NCI-H748 treated with DMSO at 0.1 percent for 48 hours (cell line): ENCODE measurements around the gene GAB2.

Experiments
- DNase-seq: peaks from one replicate; lab custom pipeline; 2025; lab: John Stamatoyannopoulos, UW

The GAB2 gene

DNA sequence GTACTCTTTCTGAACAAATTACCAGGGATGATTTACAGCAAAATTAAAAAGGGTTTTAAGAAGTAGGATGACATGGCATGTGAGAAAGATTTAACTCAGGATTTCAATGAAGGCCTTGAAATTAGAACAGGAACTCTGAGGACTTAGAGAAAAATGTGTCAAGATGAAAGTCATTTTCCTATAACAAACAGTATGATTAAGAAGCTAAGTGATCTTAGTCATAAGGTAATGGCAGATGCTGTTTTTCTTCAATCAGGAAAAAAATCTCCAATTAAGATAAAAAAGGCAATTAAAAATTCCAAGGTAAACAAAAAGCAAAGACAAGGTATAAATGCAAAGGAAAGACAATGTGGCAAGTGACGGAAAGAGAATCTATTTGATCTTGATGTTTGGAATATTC lies 73.5 kb downstream of the GAB2 start:
- DNase-seq: no peak

DNA sequence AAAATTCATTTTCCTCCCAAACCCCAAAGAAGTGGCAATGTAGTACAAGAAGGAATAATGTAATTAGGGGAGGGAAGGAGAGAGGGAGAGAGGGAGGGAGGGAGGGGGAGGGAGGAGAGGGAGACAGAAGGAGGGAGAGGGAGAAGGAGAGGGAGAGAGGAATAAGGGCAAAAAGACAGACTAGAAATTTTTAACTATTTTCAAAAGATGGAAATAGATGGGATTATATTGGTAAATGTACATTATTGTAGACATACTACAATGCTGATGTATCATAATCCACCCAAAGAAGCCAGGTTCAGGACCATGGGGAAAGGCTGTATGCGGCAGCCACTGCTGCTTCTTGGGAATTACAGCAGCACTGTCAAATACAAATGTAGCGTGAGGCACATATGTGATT lies 74.3 kb downstream of the GAB2 start:
- DNase-seq: no peak

DNA sequence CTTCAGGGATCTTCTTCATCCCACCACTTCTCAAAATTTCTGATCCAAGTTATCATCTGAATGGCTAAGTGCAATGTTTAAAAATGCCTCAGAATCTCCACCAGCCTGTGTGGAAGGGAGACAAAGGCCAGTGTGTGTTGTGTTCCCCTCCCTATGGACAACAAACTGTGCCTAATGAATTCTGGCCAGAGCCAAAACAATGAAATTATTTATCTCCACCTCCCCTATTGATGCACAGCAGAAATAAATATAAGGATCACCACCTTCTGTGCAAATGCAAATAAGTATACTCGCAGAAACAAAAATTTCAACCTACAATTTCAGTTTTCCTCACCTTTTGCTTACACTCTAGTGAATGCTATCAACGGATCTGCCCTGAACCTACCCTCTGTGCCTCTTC lies 75.8 kb downstream of the GAB2 start:
- DNase-seq: no peak

DNA sequence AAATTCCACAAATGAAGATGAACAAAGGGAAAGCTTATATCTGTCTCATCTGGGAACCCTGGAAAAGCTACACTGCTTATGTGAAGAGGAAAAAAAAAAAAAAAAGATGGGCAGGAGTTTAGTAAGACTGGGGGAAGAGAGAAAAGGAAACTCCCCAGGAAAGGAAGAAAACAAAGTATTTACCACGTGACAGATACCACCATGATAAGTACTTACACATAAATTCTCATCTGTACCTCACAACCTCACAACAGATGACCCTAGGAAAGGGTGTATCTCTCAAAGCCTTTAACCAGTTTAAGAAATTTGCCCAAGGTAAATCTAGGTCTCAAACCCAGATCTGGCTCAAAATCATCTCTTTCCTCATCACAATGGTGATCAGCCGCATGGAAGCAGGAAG lies 77.1 kb downstream of the GAB2 start:
- no peak for DNase-seq

DNA sequence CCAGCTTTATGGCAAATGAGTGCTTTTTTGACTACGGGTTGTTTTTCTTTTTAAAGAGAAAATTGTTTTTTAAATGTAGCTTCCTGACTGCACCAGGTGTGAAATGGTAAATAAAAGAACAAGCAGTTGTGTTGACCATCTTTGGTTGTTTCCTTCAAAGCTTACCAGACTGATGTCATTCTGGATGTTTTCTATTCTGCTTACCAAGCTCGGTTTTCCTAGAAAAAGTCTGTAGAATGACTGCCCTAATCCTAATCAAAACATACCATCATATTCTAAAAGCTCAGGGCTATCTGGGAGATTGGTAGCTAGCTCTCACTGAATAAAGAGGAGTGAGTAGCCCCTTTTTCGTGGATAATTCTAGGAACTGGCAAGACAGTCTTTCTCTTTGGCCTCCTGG lies 77.7 kb downstream of the GAB2 start:
- peak; percentile 40 for DNase-seq

DNA sequence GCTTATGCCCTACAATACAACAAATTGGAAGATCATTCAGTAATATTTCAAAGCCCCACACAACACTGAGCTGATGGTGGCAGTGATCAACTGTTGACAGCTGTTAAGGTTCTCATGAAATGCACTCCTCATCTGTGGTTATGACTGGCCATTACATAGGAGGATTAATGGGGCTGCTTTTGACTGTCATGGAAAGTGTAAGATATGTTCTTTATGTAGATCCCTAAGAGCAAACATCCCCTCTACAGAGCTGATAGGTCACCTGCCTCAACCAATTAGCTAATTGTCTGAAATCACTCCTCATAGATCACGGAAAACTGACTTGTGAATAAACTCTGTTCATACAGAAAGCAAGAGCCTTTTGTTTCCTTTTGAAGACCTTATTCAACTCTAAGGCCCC lies 78.1 kb downstream of the GAB2 start:
- DNase-seq: peak; percentile 85

DNA sequence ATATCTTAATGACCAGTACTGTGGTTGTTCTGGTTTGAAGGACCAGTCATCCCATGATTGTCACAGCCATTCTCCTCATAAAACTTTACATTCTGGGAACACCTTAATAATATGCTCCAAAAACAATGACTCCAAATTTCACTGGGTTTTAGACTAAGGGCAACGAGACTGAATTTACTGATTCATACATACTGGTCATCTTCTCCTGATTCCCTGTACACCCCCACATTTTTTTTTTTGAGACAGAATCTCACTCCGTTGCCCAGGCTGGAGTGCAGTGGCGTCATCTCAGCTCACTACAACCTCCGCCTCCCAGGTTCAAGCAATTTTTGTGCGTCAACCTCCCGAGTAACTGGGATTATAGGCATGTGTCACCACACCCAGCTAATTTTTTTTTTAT lies 78.9 kb downstream of the GAB2 start:
- no peak for DNase-seq

DNA sequence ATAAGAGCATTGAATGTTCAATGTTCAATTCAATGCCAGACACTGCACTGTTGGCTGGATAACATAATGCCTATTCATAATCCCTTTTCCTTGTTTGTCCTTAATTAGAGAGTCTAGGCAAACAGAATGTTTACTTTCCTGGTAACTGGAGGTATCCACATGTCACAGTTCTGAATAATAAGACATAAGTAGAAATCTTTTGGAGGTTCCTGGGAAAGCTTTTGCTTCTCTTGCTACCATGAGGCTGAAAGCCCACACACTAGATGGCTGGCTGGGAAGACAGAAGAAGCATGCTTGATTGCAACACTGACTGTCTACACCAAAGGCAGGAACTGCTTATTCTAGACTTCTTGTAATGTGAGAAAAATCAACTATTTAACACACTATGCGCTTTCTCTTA lies 79.5 kb downstream of the GAB2 start:
- DNase-seq: no peak

DNA sequence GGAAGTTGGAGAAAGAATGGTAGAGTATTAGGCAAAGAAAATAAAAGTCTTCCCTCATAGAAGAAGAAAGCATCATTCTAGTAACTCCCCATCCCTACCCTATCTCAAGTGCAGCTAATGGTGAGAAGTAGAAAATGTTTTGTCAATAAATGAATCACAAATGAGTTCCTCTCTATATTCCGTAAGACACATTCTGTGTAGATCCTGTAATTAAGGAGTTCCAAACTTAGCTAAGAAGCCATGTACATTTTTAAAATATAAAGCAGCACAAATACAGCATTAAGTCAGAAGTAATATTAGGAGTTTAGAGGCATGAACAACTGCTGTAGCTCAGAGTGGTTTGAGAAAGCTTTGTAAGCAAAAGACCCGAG lies 80.1 kb downstream of the GAB2 start:
- no peak for DNase-seq

DNA sequence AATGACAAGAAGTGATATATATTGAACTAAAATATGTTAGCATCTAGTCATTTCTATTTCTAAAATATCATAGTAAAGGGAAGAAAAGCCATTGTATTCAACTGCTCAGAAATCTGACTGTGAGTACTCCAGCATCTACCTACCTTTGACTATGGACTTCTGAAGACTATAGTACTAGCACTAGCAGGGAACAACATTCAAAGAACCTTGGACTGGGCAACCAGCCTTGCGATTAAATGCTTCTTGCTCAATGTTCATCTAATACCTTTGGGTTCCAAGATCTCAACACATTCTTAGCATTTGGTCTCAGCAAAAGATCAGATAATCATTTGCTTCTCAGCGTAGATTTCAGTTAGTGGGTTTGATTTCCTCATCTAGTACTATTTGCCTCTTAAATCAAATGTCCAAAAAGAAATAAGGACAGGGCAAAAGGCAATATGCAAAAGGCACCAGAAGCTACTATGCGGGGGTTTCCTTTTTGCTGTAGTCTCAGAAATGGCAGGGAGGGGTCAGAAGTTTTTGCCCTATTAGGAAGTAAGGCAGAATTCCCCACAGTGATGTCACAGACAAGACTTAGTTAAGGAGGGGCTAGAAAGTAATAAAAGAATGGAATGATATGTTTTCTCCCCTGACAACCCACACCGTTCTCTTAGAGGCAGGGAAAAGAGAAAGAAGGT lies 80.6 kb downstream of the GAB2 start:
- no peak for DNase-seq

DNA sequence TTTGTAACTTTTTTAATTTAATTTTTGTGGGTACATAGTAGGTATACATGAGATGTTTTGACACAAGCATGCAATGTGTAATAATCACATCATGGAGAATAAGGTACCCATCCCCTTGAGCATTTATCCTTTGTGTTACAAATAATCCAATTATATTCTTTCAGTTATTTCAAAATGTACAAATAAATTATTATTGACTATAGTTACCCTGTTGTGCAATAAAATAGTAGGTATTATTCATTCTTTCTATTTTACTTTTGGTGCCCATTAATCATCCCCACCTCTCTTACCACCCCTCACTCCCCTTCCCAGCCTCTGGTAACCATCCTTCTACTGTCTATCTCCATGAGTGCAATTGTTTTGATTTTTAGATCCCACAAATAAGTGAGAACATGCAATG lies 83.5 kb downstream of the GAB2 start:
- DNase-seq: no peak

DNA sequence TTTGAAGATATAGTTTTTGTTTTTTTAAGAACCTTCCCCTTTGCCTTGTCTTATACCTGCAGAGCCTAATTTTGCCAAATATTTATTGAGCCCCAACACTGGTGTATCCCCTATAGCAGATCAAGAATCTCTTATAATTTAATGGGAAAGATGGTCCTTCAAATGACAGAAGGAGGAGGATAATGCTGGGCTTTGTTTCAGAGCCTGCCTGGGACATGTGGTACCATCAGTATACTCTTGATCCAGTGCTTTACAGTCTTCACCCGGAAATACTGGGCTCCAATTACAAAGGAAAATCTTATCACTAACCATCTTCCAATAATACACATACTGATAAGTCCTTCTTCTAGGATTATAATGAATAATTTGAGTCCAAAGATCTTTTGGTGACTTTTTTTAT lies 84.7 kb downstream of the GAB2 start:
- no peak for DNase-seq

DNA sequence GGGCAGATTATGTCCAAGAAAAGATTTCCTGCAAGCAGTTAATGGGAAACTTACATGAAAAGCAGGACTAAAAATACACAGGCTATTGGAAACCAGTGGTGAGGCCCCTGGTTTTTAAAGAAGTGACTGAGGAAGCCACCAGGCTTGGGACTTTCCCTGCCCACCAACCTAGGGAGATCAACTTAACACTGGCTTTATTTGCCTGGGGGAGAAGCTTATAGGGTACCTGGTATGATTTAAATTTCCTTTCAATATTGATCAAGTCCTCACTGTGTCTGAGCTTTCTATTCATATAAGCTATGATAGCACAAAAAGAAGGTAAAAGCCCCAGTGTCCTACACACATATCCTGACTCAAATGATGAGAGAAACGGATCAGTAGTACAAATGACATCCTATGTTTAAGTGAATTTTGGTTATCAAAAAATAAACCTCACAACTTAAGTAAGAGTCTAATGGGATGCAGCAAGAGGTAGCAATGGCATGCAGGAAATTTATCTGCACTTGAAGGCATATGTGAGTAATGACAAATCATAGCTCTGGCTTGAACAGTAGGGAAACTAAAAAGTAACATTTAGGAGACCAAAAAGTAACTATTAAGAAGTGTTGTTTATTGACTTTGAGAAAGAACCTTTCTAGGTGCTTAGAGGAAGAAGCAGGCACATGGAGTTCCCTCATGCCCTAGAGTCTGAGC lies 85.3 kb downstream of the GAB2 start:
- no peak for DNase-seq

DNA sequence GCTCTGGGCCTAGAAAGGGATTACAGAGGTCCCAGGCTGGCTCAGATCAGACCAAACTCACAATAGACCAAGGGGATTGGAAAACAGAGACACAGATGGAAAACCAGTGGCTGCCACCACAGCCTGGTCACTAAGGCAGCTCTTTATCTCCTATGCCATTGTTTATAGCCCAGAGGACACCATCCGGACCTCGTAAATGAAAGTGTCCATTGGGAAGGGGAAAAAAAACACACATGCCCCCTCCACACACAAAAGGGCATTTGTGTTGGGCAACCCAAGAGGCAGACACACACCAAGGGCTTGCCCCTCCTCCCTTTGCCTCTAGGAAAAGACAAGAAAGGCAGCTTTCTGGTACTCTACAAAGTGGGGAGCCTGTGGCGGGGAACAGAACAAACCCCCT lies 85.9 kb downstream of the GAB2 start:
- DNase-seq: no peak

DNA sequence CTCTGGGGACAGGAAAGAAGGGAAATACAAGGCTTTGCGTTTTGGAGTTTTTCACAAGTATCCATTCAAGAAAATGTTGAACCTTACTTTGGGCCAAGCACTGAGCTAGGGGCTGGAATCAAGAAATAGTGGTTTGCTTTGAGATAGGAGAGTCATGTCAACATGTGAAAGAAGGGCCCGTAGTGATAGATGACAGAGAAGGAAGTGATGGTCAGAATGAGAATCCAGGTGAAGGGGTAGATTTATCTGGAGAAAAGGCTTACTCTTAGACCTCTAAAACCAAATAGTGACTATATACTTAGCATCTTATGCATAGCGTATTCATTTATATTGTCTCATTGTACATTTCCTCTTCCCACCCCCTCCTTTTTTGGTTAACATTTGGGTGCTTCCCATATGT lies 87.3 kb downstream of the GAB2 start:
- no peak for DNase-seq

DNA sequence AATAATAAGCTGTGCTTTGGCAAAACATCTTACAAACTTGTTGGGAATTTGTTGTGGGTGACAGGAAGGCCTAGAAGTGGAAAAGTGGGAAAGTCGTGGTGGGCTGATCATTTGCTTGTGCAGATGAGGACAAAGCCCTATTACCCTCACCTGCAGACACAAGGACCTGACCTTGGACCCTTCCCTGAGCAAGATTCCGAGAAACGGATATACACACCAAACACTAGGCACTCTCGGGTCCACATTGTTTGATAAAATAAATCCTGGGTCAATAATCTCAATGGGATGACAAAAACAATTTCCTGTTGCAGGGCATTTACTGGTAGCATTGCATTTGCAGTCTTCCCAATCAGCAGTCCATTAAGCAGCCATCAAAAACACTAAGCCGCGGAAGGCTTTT lies 89.7 kb downstream of the GAB2 start:
- no peak for DNase-seq

DNA sequence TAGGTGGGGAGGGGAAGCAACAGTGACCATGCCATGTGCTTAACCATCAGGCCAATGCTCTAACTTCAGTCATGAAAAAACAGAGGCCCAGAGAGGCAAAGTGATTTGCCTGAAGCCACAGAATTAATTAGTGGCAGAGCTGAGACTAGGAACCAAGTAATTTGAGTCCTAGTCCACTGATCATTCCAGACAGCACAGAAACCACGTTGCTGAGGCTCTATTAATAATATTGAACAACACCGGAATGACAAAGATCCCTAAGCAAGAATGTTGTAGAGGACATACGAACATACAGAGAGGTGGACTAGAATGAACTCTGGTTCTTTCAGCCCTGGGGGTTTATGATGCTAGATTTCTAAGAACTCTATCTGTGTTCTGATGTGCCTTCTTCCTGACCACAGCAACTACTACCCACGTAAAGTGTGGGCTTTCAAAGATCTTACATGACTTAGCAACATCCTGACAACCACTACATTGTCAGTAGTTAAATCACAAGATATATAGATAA lies 92.3 kb downstream of the GAB2 start:
- no peak for DNase-seq

DNA sequence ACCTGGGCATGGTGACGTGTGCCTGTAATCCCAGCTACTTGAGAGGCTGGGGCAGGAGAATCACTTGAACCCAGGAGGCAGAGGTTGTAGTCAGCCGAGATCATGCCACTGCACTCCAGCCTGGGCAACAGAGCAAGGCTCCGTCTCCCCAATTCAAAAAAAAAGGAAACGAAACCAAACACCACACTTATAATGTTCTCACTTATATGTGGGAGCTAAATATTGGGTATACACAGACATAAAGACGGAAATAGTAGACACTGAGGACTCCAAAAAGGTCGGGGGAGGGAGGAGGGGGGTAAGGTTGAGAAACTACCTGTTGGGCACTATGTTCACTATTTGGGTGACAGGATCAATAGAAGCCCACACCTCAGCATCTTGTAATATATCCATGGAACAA lies 94.3 kb downstream of the GAB2 start:
- DNase-seq: no peak

DNA sequence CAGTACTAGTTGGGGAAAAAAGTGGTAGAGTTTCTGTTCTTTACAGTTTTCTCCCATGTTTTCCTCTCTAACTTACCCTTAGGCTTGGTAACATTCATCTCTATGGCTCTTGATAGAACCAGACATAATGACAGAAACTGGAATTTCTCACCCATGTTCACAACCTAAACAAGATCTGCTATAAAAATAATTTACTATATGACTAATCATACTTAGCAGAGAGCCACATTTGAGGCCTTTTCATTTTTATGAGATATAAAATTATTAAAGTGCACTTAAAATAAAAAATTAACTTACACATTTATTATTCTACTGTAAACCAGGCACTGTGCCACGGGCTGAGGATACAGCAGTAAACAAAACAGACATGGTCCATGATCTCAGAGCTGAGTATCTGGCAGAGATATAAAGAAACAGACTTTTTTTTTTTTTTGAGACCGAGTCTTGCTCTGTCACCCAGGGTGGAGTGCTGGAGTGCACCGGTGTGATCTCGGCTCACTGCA lies 98.1 kb downstream of the GAB2 start:
- DNase-seq: no peak

DNA sequence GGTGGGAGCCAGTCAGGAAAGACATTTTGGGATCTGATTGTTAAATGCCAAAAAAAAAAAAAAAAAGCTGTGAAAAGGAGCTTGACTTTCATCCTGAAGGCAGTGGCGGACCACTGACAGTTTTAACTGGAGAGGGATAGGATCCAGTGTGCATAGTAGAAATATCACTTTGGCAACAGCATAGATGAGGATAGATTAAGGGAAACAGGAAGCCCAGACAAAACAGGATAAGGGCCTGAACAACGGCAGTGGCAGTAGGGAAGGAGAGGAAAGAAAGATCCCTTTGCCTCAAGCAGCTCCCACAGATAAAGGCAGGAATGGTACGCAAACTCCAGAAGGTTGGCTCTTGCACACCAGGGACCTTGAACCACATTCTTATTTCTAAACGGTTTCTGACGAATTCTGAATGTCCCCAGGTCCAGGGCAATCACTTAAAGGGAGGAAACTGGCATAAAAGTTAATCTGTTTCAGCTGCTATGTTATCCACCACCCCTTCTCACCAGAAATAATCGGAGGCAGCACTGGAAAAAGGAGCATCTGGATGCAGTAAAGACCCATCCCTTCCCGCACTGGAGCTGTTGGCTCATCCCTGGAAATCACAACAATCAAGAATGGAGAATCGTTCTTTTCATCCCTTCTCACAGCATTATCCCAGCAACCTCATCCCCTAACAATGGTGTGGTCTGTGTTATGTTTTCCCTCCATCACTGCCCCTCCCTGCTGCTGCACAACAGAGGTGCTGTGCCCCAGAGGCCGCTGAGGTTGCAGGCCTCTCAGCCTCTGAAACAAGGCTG lies 99.1 kb downstream of the GAB2 start:
- no peak for DNase-seq

DNA sequence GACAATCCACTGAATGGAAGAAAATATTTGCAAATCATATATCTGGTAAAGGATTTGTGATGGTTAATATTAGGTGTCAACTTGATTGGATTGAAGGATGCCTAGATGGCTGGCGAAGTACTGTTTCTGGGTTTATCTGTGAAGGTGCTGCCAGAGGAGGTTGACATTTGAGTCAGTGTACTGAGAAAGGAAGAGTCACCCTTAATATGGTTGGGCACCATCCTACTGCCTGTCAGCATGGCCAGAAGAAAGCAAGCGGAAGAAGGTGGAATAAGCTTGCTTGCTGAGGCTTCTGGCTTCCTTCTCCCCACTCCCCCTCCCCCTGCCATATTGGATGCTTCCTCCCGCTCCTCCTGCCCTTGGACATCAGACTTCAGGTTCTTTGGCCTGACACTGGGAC lies 101.9 kb downstream of the GAB2 start:
- DNase-seq: no peak

DNA sequence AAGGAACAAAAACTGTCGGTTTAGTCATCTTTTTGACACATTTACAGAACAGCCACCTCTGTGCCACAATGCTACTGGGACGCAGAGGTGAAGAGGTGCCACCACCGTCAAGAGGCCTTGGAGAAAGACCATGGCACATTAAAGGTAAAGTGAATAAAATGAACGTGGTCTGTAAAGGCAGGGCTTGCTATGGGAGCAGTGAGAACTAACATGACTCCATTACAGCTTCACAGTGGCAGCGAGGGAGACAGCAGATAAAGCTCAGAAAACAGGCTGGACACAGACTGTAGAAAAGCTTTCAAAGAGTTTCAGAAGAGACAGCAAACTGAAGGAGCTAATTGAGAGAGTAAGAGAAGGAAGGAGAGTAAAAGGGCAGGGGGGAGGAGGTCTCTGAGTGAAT lies 102.9 kb downstream of the GAB2 start:
- no peak for DNase-seq

DNA sequence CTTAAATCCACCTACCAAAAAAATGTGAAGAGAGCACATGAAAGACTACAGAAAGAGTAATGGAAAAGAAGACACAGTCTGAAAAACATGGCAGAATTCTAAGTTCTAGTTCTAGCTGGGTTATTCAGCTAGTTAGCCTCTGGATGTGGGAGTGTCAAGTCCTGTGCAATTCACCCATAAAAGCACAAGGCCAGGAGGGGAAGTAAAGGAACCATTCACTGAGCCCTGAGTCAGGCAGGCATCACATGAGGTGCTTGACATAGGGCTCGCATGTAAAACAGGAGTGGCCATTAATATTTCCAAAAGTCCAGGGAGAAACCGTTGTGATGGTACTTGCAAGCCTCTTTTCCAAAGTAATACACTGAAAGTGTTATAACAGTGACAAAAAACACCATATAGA lies 103.7 kb downstream of the GAB2 start:
- DNase-seq: no peak
